AG10803 (cell line): ENCODE measurements around the gene TJP3.

ENCODE experiments used
- DNase-seq: peaks from one replicate; pipeline ENCODE4 v3.0.0; 2010; ENCODE audit warnings: low read depth
- H3K4me3 ChIP-seq: 2 replicates; pipeline ENCODE4 v1.5.1; 2011; ENCODE audit warnings: mild to moderate bottlenecking, low read length, control low read depth
- TF ChIP-seq, protein P1 (sequence below): conservative IDR thresholded peaks from 2 replicates; pipeline ENCODE4 v1.5.1; 2011; ENCODE audit warnings: mild to moderate bottlenecking, low read length, control low read depth, inconsistent platforms

Gene TJP3

DNA sequence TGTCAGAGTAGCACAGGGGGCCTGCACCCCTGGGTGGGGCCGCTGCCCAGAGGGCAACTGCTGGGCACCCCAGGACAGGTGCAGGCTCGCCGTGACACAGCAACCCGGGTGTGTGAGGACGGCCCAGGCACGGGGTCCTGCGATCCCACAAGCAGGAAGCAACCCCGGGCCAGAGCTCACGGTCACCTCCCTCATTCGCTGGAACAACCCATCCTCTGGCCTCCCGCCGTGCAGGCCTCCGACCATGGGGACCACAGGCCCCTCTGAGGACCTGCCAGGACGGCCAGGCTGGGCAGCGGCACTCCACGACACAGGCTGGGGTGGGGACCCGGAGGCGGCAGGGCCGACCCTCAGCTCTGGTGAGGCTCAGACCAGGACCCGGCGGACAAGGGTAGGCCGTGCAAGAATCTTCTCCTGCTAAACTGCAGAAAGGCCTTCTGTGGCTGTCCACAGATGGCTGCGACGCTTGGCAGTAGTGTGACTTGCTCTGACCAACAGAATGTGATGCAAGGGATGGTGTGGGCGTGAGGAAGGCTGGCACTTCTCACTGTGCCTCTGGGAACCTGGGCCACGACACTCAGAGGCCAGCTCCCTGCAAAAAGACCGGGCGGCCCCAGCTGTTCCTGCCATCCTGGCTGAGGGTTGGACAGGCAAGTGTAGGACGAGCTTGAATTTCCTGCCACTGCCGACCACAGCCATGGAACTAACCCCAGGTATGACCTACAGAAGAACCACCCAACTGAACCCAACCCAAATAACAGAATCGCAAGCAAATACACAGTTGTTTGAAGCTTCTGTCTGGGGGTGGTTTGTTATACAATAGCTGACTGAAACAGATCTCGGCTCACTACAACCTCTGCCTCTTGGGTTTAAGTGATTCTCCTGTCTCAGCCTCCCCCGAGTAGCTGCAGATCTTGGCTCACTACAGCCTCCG lies 34.4 kb upstream of the TJP3 start:
- no peak overlapping the region for H3K4me3 ChIP-seq
- no peak for DNase-seq
- TF ChIP-seq, protein P1, sequence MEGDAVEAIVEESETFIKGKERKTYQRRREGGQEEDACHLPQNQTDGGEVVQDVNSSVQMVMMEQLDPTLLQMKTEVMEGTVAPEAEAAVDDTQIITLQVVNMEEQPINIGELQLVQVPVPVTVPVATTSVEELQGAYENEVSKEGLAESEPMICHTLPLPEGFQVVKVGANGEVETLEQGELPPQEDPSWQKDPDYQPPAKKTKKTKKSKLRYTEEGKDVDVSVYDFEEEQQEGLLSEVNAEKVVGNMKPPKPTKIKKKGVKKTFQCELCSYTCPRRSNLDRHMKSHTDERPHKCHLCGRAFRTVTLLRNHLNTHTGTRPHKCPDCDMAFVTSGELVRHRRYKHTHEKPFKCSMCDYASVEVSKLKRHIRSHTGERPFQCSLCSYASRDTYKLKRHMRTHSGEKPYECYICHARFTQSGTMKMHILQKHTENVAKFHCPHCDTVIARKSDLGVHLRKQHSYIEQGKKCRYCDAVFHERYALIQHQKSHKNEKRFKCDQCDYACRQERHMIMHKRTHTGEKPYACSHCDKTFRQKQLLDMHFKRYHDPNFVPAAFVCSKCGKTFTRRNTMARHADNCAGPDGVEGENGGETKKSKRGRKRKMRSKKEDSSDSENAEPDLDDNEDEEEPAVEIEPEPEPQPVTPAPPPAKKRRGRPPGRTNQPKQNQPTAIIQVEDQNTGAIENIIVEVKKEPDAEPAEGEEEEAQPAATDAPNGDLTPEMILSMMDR: no peak

DNA sequence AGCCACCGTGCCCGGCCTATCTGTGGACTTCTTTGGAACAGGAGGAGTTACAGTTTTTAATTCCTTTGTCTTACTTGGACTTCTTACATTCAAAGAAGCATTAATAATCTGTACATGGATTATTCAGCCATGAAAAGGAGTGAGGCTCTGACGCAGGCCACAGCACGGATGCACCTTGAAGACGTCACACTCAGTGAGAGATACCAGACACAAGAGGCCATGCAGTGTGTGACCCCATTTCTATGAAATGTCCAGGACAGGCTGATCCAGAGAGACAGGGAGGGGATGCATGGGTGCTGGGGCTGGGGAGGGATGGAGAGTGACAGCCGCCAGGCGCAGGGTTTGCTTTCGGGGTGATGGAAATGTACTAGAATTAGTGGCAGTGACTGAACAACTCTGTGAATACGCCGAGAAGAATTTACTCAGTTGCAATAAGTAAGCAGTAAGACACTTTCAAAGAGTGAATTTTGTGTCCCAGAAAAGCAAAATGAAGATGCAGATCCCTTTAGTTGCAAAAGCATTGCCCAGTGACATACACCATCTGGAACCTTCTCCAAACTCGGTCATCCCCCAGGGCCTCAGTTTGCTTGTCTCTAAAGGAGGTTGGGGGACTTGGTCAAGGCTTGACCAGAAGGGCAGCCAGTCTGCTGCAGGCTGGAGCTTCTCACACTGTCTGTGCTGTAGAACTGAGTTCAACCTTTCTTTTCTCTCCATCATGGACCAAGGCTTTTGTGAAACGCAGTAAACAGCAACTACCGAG lies 33.2 kb upstream of the TJP3 start:
- DNase-seq: no peak
- no peak overlapping the region for H3K4me3 ChIP-seq
- TF ChIP-seq, protein P1: no peak

DNA sequence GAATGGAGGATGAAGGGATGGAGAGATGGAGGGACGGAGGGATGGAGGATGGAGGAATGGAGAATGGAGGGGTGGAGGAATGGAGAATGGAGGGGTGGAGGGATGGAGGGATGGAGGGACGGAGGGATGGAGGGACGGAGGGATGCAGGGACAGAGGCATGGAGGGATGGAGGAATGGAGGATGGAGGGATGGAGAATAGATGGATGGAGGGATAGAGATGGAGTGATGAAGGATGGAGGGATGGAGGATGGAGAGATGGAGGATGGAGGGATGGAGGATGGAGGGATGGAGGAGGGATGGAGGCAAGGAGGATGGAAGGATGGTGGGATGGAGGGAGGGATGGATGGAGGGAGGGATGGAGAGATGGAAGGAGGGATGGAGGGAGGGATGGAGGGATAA lies 30.0 kb upstream of the TJP3 start:
- TF ChIP-seq, protein P1: no peak
- H3K4me3 ChIP-seq: no peak overlapping the region
- DNase-seq: no peak

DNA sequence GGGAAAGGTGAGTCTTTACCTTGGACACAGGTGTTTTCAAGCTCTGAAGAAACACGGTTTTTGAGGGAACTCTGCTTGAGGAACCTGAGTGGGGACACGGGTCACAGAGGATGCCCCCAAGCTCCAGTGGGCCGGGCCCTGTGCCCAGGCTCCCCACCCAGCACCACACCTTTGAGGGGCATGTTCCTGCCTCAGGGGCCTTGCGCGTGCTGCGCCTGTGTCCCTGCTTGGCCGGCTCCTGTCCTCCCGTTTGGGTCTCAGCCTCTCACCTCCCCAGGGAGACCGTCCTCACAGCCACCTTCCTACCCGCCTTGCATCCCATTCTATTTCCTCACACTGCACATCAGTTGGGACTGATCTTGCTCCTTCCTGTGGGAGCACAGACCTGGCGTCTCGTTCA lies 29.0 kb upstream of the TJP3 start:
- no peak for DNase-seq

DNA sequence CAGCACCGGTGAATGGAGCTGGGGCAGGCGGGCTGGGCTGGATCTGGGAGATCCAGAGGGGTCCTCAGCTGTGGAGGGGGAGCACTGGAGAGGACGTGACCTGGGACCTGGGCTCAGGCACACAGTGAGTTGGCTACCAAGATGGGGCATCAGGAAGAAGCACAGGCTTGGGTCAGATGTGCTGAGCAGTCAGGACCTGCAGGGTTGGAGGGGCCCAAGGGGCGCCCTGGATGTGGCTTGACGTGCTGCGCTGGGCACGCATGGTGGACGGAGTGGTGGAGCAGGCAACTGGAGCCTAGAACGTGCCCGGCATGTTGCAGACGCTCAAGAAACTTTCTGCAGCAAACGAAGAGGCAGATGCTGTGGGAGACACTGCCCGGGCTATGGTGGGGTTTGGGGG lies 28.6 kb upstream of the TJP3 start:
- no peak overlapping the region for H3K4me3 ChIP-seq
- DNase-seq: no peak
- TF ChIP-seq, protein P1: no peak

More for the DNA sequence above, 29.0 kb upstream of the TJP3 start:
- no peak overlapping the region for H3K4me3 ChIP-seq
- TF ChIP-seq, protein P1: no peak

DNA sequence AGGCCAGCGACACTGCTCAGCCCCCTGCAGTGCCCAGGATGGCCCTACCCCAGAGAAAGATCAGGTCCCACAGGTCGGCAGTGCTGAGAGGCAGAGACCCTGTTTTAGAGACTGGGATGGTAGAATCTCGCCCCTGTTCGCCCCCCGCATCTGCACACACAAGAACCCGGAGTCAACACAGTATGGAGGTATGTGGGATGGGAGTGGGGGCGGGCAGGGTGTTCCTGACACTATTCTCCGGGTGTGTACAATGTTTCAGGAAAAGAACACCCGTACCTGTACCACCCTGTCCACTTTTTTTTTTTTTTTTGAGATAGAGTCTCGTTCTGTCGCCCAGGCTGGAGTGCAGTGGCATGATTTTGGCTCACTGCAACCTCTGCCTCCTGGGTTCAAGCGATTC lies 27.2 kb upstream of the TJP3 start:
- no peak for DNase-seq
- H3K4me3 ChIP-seq: no peak overlapping the region
- TF ChIP-seq, protein P1: no peak
